Adrenal gland (tissue), 5 donors: ENCODE data around the gene DUSP10.

Experiments used
- CTCF ChIP-seq, 6 experiments: fragments of 450-650 bp in 4 of 6; fragments of 200-600 bp in 2 of 6; sonication (generic) in 1 of 6; IDR thresholded peaks; 1 replicate in 5 of 6; 2 replicates in 1 of 6; pipeline versions ENCODE4 v1.5.1 to v1.8.0; 2016 to 2021; ENCODE audit warnings: antibody characterized with exemption in 6 of 6, mild to moderate bottlenecking in 2 of 6, moderate library complexity in 1 of 6
- POLR2A ChIP-seq, 2 donors: fragments of 450-650 bp; IDR thresholded peaks; one replicate each; pipeline ENCODE4 v1.6.1; 2017; ENCODE audit warnings: antibody characterized with exemption in 2 of 2, mild to moderate bottlenecking in 2 of 2, moderate library complexity in 1 of 2
- donor health status: DM: no; HTN: no; CAD: no.

- TF ChIP-seq CTCF (IDR thresholded peaks at IDR 0.05) (no peak), POLR2A (IDR thresholded peaks at IDR 0.05) (no peak)
These were observed 46.6 kb upstream of the DUSP10 start for GRCh38 chr1:221788466-221788865.
